Skeletal muscle satellite cell (primary cell): ENCODE results near the gene TMSB10.
"Not testable (repeated sequence)": the region's sequence is repeated elsewhere in the genome, so short reads cannot be mapped to it uniquely, and the experiment has no call there.

Experiments
- H3K27me3 ChIP-seq: 2 replicates; pipeline ENCODE4 v1.7.0; 2013; ENCODE audit warnings: low read length; ENCODE audit not compliant: control insufficient read depth, insufficient read depth
- H3K36me3 ChIP-seq: 2 replicates; pipeline ENCODE4 v1.7.0; 2013; ENCODE audit warnings: mild to moderate bottlenecking, control low read depth, low read length; ENCODE audit not compliant: insufficient read depth
- H3K4me1 ChIP-seq: 2 replicates; pipeline ENCODE4 v1.7.0; 2013; ENCODE audit warnings: low read length; ENCODE audit not compliant: control insufficient read depth, insufficient read depth
- H3K4me2 ChIP-seq: 2 replicates; pipeline ENCODE4 v1.7.0; 2013; ENCODE audit warnings: mild to moderate bottlenecking, low read length
- H3K4me3 ChIP-seq: 2 replicates; pipeline ENCODE4 v1.7.0; 2013; ENCODE audit warnings: low read length
- H3K9ac ChIP-seq: 2 replicates; pipeline ENCODE4 v1.7.0; 2013; ENCODE audit warnings: mild to moderate bottlenecking, low read depth, low read length, moderate library complexity
- H3K9me3 ChIP-seq: replicated peaks from 2 replicates; pipeline ENCODE4 v1.7.0; 2013; ENCODE audit warnings: mild to moderate bottlenecking, control low read depth, low read length

Gene TMSB10

GRCh38 chr2:84944295-84944909, 38.9 kb downstream of the TMSB10 start:
- Histone ChIP-seq H3K36me3 (no peaks in the 10 kb centered on the region), H3K4me3 (no peak overlapping the region), H3K27me3 (no peaks in the 10 kb centered on the region), H3K9ac (no peak overlapping the region), H3K4me1 (peaks cover 19% of the 10 kb centered on the region), H3K4me2 (no peak overlapping the region), H3K9me3 (no peaks in the 10 kb centered on the region)

GRCh38 chr2:84945838-84946203, 40.4 kb downstream of the TMSB10 start:
- H3K4me1 ChIP-seq = peaks cover 19% of the 10 kb centered on the region
- H3K9me3 ChIP-seq, H3K4me3 ChIP-seq, H3K36me3 ChIP-seq, H3K9ac ChIP-seq, H3K27me3 ChIP-seq: not testable (repeated sequence)
- peak overlapping the region; percentile 56 for H3K4me2 ChIP-seq

DNA sequence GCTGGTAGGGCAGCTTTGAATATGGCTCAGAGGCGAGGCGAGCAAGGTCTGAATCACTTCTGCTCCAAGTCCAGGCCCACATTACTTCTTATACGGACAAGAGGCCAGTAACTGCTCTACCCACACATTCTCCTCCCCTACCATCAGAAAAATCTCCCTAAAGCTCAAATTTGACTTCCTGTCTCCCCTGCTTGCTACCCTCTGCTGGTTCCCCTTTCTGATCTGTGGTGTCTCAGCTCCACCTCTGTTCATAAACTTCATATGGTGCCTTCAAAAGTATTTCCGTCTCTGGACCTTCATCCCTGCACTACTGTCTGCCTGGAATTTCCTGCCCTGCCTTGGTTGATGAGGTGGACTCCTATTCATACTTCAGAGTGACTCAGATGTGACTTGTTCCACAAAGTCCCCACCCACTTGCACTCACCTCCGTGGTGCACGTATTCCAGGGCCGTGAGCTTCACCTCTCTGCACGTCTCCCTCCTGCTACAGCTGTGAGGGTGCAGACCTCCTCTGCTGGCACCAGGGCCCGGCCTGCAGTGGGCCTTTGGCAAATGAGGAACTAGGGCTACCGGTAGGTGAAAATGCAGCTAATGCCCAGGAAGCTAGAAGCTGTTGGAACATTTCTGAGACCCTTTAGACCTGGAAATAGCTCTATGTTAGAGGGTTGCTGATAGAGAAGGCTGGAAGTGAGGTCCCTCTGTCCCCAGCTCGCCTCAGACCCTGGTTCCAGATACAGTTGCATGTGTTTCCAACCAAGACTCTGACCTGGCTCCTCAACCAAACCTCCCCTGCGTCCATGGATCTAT, 41.0 kb downstream of the TMSB10 start:
- Histone ChIP-seq H3K4me2 (peak overlapping the region; percentile 56), H3K36me3 (no peaks in the 10 kb centered on the region), H3K9ac (peak overlapping the region; percentile 52), H3K27me3 (no peaks in the 10 kb centered on the region), H3K4me3 (no peak overlapping the region), H3K4me1 (peaks cover 19% of the 10 kb centered on the region), H3K9me3 (no peaks in the 10 kb centered on the region)

DNA sequence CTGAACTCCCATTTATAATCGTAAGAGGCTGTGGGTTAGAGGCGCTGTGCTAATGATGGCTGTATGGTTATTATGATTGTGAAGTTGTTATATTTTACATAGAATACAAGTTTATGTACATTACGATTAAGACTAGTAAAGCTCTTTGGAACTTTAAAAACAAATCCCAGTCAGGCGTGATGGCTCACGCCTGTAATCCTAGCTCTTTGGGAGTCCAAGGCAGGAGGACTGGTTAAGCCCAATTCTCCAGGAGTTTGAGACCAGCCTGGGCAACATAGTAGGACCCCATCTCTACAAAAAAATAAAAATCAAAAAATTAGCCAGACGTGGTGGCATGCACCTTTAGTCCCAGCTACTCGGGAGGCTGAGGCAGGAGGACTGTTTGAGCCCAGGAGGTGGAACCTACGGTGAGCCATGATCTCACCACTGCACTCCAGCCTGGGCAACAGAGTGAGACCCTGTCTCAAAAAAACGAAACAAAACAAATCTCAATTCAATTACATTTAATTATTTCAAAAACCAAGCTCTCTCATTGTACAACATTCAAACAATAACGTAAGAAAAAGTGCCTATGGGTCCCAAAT, 41.6 kb downstream of the TMSB10 start:
- Histone ChIP-seq H3K4me3 (no peak overlapping the region), H3K4me1 (peaks cover 19% of the 10 kb centered on the region), H3K27me3 (no peaks in the 10 kb centered on the region), H3K4me2 (no peak overlapping the region), H3K36me3 (no peaks in the 10 kb centered on the region), H3K9ac (no peak overlapping the region), H3K9me3 (no peaks in the 10 kb centered on the region)

DNA sequence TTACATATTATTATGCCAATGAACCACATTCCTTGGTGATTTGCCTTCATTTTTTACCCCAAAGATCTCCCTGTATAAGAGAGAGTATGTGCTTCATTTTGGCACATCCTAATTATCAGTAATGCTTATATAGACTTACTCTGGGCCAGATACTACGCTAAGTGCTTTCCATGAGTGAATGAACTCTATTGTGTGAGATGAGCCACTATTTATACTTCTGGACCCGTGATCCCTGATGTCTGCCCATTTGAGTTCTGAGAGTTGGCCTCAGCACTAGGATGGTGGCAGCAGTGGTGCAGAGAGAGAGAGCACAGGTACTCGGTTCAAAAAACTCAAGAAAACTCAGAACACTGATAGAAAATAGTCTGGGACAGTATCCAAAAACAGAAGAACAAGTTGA, 48.1 kb downstream of the TMSB10 start:
- peaks cover 11% of the 10 kb centered on the region for H3K4me1 ChIP-seq
- H3K27me3 ChIP-seq = no peaks in the 10 kb centered on the region
- no peak overlapping the region for H3K4me2 ChIP-seq
- H3K4me3 ChIP-seq = no peak overlapping the region
- H3K36me3 ChIP-seq = no peaks in the 10 kb centered on the region
- no peaks in the 10 kb centered on the region for H3K9me3 ChIP-seq
- no peak overlapping the region for H3K9ac ChIP-seq

DNA sequence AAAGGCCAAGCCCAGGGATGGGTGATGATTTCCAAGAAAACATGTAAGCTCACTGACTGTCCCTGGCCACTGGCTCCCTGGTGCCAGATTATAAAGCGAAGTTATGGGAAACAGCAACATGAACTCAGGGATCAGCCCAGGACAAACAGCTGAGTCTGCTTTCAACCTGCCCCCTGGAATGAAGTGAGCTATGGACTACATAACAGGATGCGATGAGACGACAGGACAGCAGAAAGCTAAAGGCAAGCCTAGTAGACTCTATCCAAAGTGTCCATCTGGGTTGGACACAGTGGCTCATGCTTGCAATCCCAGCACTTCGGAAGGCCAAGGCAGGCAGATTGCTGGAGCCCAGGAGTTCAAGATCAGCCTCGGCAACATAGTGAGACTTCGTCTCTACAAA, 48.9 kb downstream of the TMSB10 start:
- H3K4me1 ChIP-seq = peaks cover 19% of the 10 kb centered on the region
- H3K36me3 ChIP-seq = no peaks in the 10 kb centered on the region
- no peak overlapping the region for H3K4me2 ChIP-seq
- H3K27me3 ChIP-seq = no peaks in the 10 kb centered on the region
- H3K4me3 ChIP-seq = no peak overlapping the region
- no peaks in the 10 kb centered on the region for H3K9me3 ChIP-seq
- H3K9ac ChIP-seq = no peak overlapping the region
